NCI-H526 treated with DMSO at 0.1 percent for 48 hours (cell line): Measurements from ENCODE around the gene PALM.

Source experiments
- DNase-seq: peaks from one replicate; lab custom pipeline; 2025; lab: John Stamatoyannopoulos, UW

The PALM gene

GRCh38 chr19:752652-753517, 44.1 kb downstream of the PALM start:
- no peak for DNase-seq

GRCh38 chr19:754530-754929, 45.8 kb downstream of the PALM start:
- no peak for DNase-seq

- DNase-seq, result no peak
These were observed 46.3 kb downstream of the PALM start for GRCh38 chr19:755063-755462.

DNA sequence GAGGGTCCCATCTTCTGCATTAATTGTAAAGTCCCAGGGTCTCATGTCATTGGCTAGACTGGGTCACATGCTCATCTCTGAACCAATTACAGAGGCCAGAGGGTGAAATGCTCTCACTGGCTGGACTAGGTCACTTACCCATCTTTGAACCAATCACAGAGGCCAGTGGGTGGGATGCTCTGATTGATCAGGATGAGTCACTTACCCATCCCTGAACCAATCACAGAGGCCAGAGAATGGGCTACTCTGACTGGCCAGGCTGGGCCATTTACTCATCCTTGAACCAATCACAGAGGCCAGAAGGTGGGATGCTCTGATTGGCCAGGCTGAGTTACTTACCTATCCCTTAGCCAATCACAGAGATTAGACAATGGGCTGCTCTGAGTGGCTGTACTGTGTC, 47.5 kb downstream of the PALM start:
- no peak for DNase-seq

GRCh38 chr19:756821-757688, 48.3 kb downstream of the PALM start:
- no peak for DNase-seq

DNA sequence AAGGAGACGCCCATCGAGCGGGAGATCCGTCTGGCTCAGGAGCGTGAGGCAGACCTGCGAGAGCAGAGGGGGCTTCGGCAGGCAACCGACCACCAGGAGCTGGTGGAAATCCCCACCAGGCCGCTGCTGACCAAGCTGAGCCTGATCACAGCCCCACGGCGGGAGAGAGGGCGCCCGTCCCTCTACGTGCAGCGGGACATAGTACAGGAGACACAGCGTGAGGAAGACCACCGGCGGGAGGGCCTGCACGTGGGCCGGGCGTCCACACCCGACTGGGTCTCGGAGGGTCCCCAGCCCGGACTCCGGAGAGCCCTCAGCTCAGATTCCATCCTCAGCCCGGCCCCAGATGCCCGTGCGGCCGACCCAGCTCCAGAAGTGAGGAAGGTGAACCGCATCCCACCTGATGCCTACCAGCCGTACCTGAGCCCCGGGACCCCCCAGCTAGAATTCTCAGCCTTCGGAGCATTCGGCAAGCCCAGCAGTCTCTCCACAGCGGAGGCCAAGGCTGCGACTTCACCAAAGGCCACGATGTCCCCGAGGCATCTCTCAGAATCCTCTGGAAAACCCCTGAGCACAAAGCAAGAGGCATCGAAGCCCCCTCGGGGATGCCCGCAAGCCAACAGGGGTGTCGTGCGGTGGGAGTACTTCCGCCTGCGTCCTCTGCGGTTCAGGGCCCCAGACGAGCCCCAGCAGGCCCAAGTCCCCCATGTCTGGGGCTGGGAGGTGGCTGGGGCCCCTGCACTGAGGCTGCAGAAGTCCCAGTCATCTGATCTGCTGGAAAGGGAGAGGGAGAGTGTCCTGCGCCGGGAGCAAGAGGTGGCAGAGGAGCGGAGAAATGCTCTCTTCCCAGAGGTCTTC, 49.3 kb downstream of the PALM start:
- DNase-seq, result no peak

GRCh38 chr19:763181-763580, 54.4 kb downstream of the PALM start:
- DNase-seq, result no peak

GRCh38 chr19:763869-764268, 55.1 kb downstream of the PALM start:
- no peak for DNase-seq

GRCh38 chr19:764301-764700, 55.6 kb downstream of the PALM start:
- no peak for DNase-seq

DNA sequence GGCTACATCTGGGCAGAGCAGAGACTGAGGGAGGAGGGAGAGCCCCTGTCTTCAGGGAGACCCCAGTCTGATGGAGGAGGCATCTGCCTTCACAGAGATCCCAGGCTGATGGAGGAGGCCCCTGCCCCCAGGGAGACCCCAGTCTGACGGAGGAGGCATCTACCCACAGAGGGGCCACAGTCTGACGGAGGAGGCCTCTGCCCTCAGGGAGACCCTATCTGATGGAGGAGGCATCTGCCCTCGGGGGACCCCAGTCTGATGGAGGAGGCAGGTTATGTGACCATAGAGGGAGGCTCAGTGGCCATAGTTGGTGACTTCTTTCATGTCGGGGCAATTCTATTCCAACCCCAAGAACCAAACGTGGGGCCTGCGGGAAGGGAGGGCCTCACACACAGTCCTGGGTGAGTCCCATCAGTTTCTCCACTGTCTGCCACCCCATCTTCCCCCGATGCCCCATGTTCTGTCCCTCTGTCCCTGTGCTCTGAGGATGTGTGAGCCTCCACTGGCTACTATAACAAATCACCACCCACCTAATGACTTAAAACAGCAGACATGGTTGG, 56.5 kb downstream of the PALM start:
- DNase-seq, result no peak

DNA sequence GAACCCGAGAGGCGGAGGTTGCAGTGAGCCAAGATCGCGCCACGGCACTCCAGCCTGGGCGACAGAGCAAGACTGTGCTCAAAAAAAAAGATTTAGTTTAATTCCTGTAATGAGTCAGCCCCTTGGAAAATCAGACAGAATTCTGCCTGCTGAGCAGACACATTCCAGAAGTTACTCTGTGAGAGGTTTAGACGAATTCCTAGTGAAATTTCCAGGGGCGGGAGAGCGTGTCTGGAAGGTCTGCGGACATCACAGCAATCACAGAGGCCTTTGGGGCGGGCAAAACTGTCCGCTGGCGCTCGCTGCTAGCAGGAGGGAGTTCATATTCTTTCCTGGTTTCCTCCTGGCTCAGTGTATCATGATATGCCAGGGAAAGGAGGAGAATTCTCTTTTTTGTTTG, 59.7 kb downstream of the PALM start:
- no peak for DNase-seq

- DNase-seq, result no peak
These were observed 60.9 kb downstream of the PALM start for GRCh38 chr19:769616-770015.

GRCh38 chr19:771332-771785, 62.6 kb downstream of the PALM start:
- no peak for DNase-seq

DNA sequence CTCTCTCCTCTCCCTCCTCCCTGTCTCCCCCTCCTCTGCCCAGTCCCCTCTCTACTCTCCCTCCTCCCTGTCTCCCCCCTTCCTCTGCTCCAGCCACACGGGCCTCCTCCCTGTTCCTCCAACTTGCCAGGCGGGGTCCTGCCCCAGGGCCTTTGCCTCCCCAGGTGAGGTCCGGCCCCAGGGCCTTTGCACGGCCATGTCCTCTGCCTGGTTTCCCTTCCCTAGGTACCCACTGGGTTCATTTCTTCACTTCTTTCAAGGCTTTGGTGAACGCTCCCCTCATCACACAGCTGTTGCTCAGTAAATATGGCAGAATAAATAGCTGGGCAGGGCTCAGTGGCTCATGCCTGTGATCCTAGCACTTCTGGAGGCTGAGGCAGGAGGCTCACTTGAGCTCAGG, 63.3 kb downstream of the PALM start:
- no peak for DNase-seq

DNA sequence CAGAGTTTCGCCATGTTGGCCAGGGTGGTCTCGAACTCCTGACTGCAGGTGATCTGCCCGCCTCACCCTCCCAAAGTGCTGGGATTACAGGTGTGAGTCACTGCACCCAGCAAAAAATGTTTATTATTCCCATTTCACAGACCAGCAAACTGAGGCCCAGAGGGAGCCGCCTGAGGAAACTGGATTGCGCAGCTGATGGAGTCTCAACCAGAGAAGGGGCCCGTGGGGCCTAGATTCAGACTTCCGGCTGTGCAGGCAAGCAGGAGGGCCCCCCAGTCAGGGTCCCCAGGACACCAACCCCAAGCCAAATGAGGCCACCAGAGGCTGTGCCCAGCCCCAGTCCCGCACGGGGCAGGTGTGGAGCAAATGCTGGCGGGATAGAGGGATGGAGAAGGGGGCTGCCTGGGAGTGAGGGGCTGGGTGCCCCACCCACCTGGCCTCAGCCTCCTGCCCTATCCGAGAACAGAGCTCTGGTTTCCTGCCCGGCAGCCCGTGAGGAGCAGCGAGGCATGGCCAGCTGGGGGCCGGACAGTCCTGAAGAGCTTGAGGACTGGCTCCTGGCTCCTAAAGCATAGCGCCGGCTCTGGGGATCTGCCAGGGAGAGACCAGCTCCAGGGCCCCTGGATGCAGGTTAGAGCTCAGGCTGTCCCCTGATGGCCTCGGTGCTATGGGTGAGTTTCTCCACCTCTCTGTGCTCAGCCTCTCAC, 64.1 kb downstream of the PALM start:
- no peak for DNase-seq

GRCh38 chr19:776549-776948, 67.8 kb downstream of the PALM start:
- no peak for DNase-seq

DNA sequence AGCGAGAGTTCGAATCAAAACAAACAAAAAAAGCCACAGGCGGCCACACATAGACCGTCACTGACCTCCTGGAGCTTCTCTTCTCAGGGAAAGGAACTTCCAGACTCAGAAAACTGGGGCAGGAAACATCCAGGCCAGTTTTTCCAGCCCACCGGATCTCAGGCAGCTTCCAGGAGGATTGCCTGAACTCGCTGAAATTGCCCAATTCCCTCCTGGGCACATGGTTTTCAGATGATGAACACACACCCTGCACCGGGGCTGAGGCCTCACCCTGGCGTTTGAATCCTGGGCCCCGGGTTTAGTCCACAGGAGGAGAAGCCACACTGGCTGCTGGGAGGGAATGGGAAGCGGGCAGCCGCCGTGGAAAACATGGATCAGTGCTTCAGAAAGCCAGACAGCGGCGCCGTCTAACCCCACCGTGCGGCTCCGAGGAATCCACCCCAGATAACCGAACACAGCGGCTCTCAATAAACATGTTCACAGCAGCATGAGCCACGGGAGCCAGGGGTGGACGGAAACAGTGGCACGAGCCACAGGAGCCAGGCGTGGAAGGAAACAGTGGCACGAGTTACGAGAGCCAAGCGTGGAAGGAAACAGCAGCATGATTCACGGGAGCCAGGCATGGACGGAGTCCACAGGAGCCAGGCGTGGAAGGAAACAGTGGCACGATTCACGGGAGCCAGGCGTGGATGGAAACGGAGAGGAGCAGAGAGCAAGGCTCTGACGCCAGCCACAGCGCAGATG, 70.3 kb downstream of the PALM start:
- DNase-seq, result no peak

GRCh38 chr19:780935-781334, 72.2 kb downstream of the PALM start:
- no peak for DNase-seq

- DNase-seq, result no peak
These were observed 73.1 kb downstream of the PALM start for GRCh38 chr19:781800-782184.

- DNase-seq, result no peak
These were observed 73.6 kb downstream of the PALM start for GRCh38 chr19:782185-782877.
